ENCODE results near the gene RNU2-63P. TPM values are rescaled to one million over a fixed set of nuclear protein-coding genes. Genes with fewer than 3 reads are reported as not detected.
A peak's percentile ranks its signal among the peaks of the same experiment; 100 is the strongest.
"Not testable (repeated sequence)": the region's sequence is repeated elsewhere in the genome, so short reads cannot be mapped to it uniquely, and the experiment has no call there.

Gene RNU2-63P
- total RNA-seq, 1 donor from 2014 or later: 28.5 TPM

- no peaks in the 10 kb centered on the region for H3K9me3 Mint-ChIP-seq
- H3K36me3 Mint-ChIP-seq (ENCODE audit: low read depth): peaks cover 31% of the 10 kb centered on the region
- no peak overlapping the region for H3K27ac Mint-ChIP-seq
- intact Hi-C loops (cut with micrococcal nuclease): loop anchor here (10.0 kb wide), 1 partner anchor 575 kb away; the partner anchor contains the start of gene EIF2AK3
- peaks cover 30% of the 10 kb centered on the region for H3K4me1 Mint-ChIP-seq (ENCODE audit: low read depth)
- H3K4me3 Mint-ChIP-seq: no peak overlapping the region
- no peak for DNase-seq (ENCODE audit: low spot score)
- no peaks in the 10 kb centered on the region for H3K27me3 Mint-ChIP-seq (ENCODE audit: insufficient read depth)
Measured at GRCh38 chr2:88049622-88050021, 33.3 kb upstream of the RNU2-63P start.

- intact Hi-C loops (cut with micrococcal nuclease): no loop called here
- H3K9me3 Mint-ChIP-seq: no peaks in the 10 kb centered on the region
- H3K27ac Mint-ChIP-seq: no peak overlapping the region
- peaks cover 30% of the 10 kb centered on the region for H3K36me3 Mint-ChIP-seq (ENCODE audit: low read depth)
- DNase-seq (ENCODE audit: low spot score): no peak
- H3K4me3 Mint-ChIP-seq: no peak overlapping the region
- H3K4me1 Mint-ChIP-seq (ENCODE audit: low read depth): peaks cover 21% of the 10 kb centered on the region
- no peaks in the 10 kb centered on the region for H3K27me3 Mint-ChIP-seq (ENCODE audit: insufficient read depth)
Measured at GRCh38 chr2:88048541-88048940, 32.2 kb upstream of the RNU2-63P start.

GRCh38 chr2:88045561-88045960, 29.2 kb upstream of the RNU2-63P start:
- H3K4me1 Mint-ChIP-seq (ENCODE audit: low read depth): peaks cover 12% of the 10 kb centered on the region
- intact Hi-C loops (cut with micrococcal nuclease); H3K27ac Mint-ChIP-seq; H3K4me3 Mint-ChIP-seq; H3K9me3 Mint-ChIP-seq; DNase-seq (ENCODE audit: low spot score); H3K27me3 Mint-ChIP-seq (ENCODE audit: insufficient read depth): not testable (repeated sequence)
- H3K36me3 Mint-ChIP-seq (ENCODE audit: low read depth): peaks cover 22% of the 10 kb centered on the region

- DNase-seq (ENCODE audit: low spot score): no peak
- Mint-ChIP-seq H3K9me3 (no peaks in the 10 kb centered on the region), H3K36me3 (ENCODE audit: low read depth) (peaks cover 14% of the 10 kb centered on the region), H3K27ac (no peak overlapping the region), H3K27me3 (ENCODE audit: insufficient read depth) (no peaks in the 10 kb centered on the region), H3K4me1 (ENCODE audit: low read depth) (peaks cover 22% of the 10 kb centered on the region), H3K4me3 (no peak overlapping the region)
- intact Hi-C loops (cut with micrococcal nuclease): no loop called here
Measured at GRCh38 chr2:88042476-88042875, 26.1 kb upstream of the RNU2-63P start.

- H3K4me3 Mint-ChIP-seq: no peak overlapping the region
- peaks cover 5% of the 10 kb centered on the region for H3K9me3 Mint-ChIP-seq
- peaks cover 25% of the 10 kb centered on the region for H3K4me1 Mint-ChIP-seq (ENCODE audit: low read depth)
- peaks cover 22% of the 10 kb centered on the region for H3K36me3 Mint-ChIP-seq (ENCODE audit: low read depth)
- DNase-seq (ENCODE audit: low spot score): no peak
- no peaks in the 10 kb centered on the region for H3K27me3 Mint-ChIP-seq (ENCODE audit: insufficient read depth)
- H3K27ac Mint-ChIP-seq: peak overlapping the region; percentile 36
- intact Hi-C loops (cut with micrococcal nuclease): loop anchor here (2.0 kb wide), 1 partner anchor 16 kb away; the partner anchor contains the start of gene KRCC1
Measured at GRCh38 chr2:88038263-88039105, 22.1 kb upstream of the RNU2-63P start.

GRCh38 chr2:88036606-88037005, 20.3 kb upstream of the RNU2-63P start:
- Mint-ChIP-seq H3K4me3 (no peak overlapping the region), H3K27me3 (ENCODE audit: insufficient read depth) (no peaks in the 10 kb centered on the region), H3K27ac (no peak overlapping the region), H3K9me3 (peaks cover 5% of the 10 kb centered on the region), H3K4me1 (ENCODE audit: low read depth) (peaks cover 18% of the 10 kb centered on the region), H3K36me3 (ENCODE audit: low read depth) (peaks cover 25% of the 10 kb centered on the region)
- no peak for DNase-seq (ENCODE audit: low spot score)
- intact Hi-C loops (cut with micrococcal nuclease): no loop called here

GRCh38 chr2:88036182-88036581, 19.8 kb upstream of the RNU2-63P start:
- intact Hi-C loops (cut with micrococcal nuclease): no loop called here
- H3K4me1 Mint-ChIP-seq (ENCODE audit: low read depth): peaks cover 18% of the 10 kb centered on the region
- no peak overlapping the region for H3K4me3 Mint-ChIP-seq
- no peak overlapping the region for H3K27ac Mint-ChIP-seq
- H3K9me3 Mint-ChIP-seq: peaks cover 5% of the 10 kb centered on the region
- no peak for DNase-seq (ENCODE audit: low spot score)
- H3K36me3 Mint-ChIP-seq (ENCODE audit: low read depth): peaks cover 25% of the 10 kb centered on the region
- H3K27me3 Mint-ChIP-seq (ENCODE audit: insufficient read depth): no peaks in the 10 kb centered on the region

- Mint-ChIP-seq H3K4me3 (no peak overlapping the region), H3K27me3 (ENCODE audit: insufficient read depth) (no peaks in the 10 kb centered on the region), H3K9me3 (peaks cover 5% of the 10 kb centered on the region), H3K27ac (no peak overlapping the region), H3K36me3 (ENCODE audit: low read depth) (peaks cover 32% of the 10 kb centered on the region), H3K4me1 (ENCODE audit: low read depth) (peaks cover 12% of the 10 kb centered on the region)
- intact Hi-C loops (cut with micrococcal nuclease): no loop called here
- DNase-seq (ENCODE audit: low spot score): no peak
Measured at GRCh38 chr2:88032070-88032702, 15.8 kb upstream of the RNU2-63P start.

- peaks cover 13% of the 10 kb centered on the region for H3K4me1 Mint-ChIP-seq (ENCODE audit: low read depth)
- no peaks in the 10 kb centered on the region for H3K9me3 Mint-ChIP-seq
- H3K4me3 Mint-ChIP-seq: no peak overlapping the region
- no peak for DNase-seq (ENCODE audit: low spot score)
- H3K27me3 Mint-ChIP-seq (ENCODE audit: insufficient read depth): no peaks in the 10 kb centered on the region
- intact Hi-C loops (cut with micrococcal nuclease): loop anchor here (1.0 kb wide), 1 partner anchor 13 kb away; the partner anchor contains the start of gene RNU2-63P
- peaks cover 25% of the 10 kb centered on the region for H3K36me3 Mint-ChIP-seq (ENCODE audit: low read depth)
- no peak overlapping the region for H3K27ac Mint-ChIP-seq
Measured at GRCh38 chr2:88028931-88029330, 12.6 kb upstream of the RNU2-63P start.

- H3K36me3 Mint-ChIP-seq (ENCODE audit: low read depth): peaks cover 24% of the 10 kb centered on the region
- no peak for DNase-seq (ENCODE audit: low spot score)
- no peaks in the 10 kb centered on the region for H3K27me3 Mint-ChIP-seq (ENCODE audit: insufficient read depth)
- peaks cover 13% of the 10 kb centered on the region for H3K4me1 Mint-ChIP-seq (ENCODE audit: low read depth)
- peak overlapping the region; percentile 83 for H3K27ac Mint-ChIP-seq
- H3K9me3 Mint-ChIP-seq: no peaks in the 10 kb centered on the region
- intact Hi-C loops (cut with micrococcal nuclease): loop anchor here (1.0 kb wide), 1 partner anchor 12 kb away; the partner anchor contains the start of gene RNU2-63P
- H3K4me3 Mint-ChIP-seq: peak overlapping the region; percentile 72
Measured at GRCh38 chr2:88027697-88028389, 11.5 kb upstream of the RNU2-63P start.

GRCh38 chr2:88024509-88024908, 8.2 kb upstream of the RNU2-63P start:
- Mint-ChIP-seq H3K36me3 (ENCODE audit: low read depth) (peaks cover 16% of the 10 kb centered on the region), H3K9me3 (no peaks in the 10 kb centered on the region), H3K4me3 (no peak overlapping the region), H3K27me3 (ENCODE audit: insufficient read depth) (peaks cover 5% of the 10 kb centered on the region), H3K27ac (no peak overlapping the region), H3K4me1 (ENCODE audit: low read depth) (peaks cover 13% of the 10 kb centered on the region)
- no peak for DNase-seq (ENCODE audit: low spot score)
- intact Hi-C loops (cut with micrococcal nuclease): no loop called here

- no peak for DNase-seq (ENCODE audit: low spot score)
- no peak overlapping the region for H3K4me3 Mint-ChIP-seq
- H3K27ac Mint-ChIP-seq: no peak overlapping the region
- H3K27me3 Mint-ChIP-seq (ENCODE audit: insufficient read depth): peaks cover 5% of the 10 kb centered on the region
- H3K9me3 Mint-ChIP-seq: no peaks in the 10 kb centered on the region
- peaks cover 9% of the 10 kb centered on the region for H3K4me1 Mint-ChIP-seq (ENCODE audit: low read depth)
- peaks cover 9% of the 10 kb centered on the region for H3K36me3 Mint-ChIP-seq (ENCODE audit: low read depth)
- intact Hi-C loops (cut with micrococcal nuclease): no loop called here
Measured at GRCh38 chr2:88022669-88022921, 6.2 kb upstream of the RNU2-63P start.

- no peaks in the 10 kb centered on the region for H3K9me3 Mint-ChIP-seq
- H3K27me3 Mint-ChIP-seq (ENCODE audit: insufficient read depth): peaks cover 5% of the 10 kb centered on the region
- intact Hi-C loops (cut with micrococcal nuclease): no loop called here
- H3K4me1 Mint-ChIP-seq (ENCODE audit: low read depth): peaks cover 21% of the 10 kb centered on the region
- no peak for DNase-seq (ENCODE audit: low spot score)
- H3K36me3 Mint-ChIP-seq (ENCODE audit: low read depth): no peaks in the 10 kb centered on the region
- H3K27ac Mint-ChIP-seq: no peak overlapping the region
- H3K4me3 Mint-ChIP-seq: no peak overlapping the region
Measured at GRCh38 chr2:88019985-88020384, 3.6 kb upstream of the RNU2-63P start.
